ENCODE measurements around the gene TANC1. TPM values are rescaled to one million over a fixed set of nuclear protein-coding genes. Genes with fewer than 3 reads are reported as not detected.

The TANC1 gene
- polyA plus RNA-seq, 4 donors: 51.3 to 61.5 (median 55.7) TPM

DNA sequence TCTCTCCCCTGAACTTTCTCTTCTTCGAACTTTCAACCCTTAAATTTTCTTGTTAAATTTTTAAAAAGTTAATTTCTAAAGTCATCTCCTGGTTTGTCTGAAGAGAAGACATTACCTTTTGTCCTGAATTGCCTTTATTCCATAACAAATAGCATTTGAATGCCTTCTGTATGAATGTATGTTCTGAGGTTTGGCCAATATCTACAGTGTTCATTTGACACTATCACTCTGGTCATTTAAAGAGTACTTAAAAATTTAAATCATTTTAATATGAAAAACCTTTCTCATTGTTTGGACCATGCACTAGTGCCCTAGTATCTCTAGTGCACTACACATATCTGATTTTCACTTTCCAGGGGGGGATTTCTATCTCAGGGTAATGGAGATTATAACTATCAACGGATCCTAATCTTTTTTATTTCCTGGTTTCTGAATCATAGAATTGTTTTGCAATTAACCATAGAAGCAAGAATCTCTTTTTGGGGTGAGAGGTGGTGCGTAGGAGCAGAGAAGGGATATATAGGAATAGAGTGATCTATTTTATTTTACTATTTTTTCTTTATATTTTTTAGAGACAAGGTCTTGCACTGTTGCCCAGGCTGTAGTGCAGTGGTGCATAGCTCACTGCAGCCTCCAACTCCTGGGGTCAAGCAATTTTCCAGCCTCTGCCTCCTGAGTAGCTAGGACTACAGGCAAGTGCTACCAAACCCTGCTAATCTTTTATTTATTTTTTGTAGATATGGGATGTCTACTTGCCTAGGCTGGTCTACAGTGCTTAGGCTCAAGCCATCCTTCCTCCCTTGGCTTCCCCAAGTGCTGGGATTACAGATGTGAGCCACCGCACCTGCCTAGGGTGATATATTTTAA is 25.5 kb downstream of the TANC1 start:
- no peak for DNase-seq (ENCODE audit: low read depth in 4 of 4, low spot score in 2 of 4)

DNA sequence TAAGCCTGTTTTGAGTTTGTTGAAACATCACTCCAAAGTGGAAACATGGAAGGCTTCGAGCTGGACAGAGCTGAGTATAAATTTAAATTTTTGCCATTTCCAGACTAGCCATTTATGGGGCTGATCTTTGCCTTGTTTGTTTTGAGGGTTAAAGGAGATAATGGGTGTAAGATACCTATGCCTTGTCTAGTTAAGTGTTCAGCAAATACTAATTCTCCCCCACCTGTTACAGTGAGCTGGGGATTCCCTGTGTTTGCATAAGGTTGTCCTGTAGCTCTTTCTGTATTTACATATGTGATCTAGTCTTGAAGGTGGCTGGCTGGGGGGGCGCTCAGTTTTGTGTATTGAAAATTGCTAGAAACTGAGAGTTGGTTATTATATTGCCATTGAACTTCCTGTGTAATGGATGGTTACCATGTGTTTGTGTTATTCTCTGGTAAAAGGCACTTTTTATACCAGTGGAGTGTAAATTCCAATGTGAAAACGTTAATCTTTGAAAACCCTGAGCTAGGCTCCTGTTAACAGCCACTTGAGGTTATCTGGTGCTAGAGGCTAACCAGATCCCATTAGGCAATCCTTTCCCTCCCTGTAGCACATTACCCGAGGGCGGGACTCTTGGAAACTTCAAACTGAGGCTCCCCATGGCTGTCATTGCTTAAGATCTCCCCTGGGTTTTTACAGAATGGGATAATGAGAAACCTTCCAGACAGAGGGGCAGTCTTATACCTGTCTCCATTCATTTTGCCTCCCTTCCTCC is 26.7 kb downstream of the TANC1 start:
- no peak for DNase-seq (ENCODE audit: low read depth in 4 of 4, low spot score in 2 of 4)

DNA sequence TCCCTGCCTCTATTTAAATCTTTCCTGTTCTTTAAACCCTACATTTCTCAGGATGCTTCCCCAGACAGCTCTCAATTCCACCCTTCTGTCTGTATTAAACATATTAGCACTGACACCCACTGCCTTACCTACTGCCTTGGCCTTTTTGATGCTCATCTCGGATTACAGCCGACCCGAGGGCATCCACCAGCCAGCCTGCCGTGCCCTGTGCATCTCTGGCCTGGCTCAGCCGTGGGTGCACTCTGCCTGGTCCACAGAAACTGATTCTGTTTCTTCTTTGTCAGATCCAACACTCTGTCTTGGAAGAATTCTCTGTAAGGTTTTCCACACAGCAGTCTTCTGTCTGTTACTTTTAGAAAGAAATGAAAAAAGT is 27.2 kb downstream of the TANC1 start:
- DNase-seq (ENCODE audit: low read depth in 4 of 4, low spot score in 2 of 4): no peak

DNA sequence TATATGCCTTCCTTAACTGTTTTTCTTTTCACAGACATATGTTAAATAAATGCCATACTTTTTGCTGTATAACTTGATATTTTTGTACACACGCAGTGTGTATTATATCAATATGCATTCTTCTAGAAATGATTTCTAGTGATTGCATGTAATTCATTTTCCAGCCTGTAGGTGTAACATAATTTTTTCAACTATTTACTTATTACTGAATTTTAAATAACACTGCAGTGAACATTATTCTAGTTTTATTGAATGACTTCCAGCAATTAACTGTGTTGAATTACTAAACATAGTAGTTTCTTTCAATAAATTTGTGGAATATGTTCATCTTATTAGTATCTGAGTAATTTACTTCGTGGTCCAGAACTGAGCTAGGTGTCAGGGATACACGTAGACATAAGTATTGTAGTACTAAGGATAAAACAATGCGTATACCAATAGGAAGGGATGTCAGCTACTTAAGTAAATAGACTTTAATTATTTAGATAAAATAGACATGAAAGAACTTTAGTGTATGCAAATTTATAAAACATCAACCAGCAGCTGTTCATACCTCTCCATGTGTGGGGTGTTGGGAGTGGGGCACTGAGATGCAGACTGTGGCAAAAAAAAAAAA is 28.0 kb downstream of the TANC1 start:
- no peak for DNase-seq (ENCODE audit: low read depth in 4 of 4, low spot score in 2 of 4)

DNA sequence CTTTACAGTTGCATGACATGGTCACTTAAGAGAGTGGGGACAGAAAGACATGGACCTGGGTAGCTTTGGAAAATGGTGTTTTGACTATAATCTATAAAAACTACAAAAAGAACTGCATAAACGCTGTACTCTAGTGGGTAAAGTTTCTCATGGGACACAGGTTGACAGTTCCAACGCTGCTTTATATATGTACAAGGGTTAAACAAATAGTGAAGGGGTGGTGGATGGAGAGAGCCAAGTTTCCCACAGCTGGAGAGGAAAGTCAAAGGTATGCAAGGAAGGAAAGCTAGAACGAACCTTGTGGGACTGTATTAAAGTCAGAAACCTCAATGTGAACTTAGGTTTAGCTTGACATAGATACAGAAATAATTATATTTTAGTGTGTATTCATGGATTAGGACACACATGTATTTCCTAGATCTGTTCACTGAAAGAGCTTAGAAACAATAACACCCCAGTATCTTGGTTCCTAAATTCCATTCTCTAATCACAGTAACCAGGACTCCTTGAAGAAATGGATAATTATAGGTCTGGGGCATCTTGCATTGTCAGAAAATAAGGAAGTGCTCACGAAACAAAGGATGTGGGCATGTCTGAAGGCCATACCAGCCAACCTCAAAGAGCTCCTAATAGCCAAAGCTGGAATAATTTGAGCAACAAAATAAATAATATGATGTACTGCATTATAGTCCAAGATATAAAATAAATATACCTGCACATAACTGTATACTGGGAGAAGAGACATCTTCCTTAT is 28.8 kb downstream of the TANC1 start:
- DNase-seq (ENCODE audit: low read depth in 4 of 4, low spot score in 2 of 4): no peak

DNA sequence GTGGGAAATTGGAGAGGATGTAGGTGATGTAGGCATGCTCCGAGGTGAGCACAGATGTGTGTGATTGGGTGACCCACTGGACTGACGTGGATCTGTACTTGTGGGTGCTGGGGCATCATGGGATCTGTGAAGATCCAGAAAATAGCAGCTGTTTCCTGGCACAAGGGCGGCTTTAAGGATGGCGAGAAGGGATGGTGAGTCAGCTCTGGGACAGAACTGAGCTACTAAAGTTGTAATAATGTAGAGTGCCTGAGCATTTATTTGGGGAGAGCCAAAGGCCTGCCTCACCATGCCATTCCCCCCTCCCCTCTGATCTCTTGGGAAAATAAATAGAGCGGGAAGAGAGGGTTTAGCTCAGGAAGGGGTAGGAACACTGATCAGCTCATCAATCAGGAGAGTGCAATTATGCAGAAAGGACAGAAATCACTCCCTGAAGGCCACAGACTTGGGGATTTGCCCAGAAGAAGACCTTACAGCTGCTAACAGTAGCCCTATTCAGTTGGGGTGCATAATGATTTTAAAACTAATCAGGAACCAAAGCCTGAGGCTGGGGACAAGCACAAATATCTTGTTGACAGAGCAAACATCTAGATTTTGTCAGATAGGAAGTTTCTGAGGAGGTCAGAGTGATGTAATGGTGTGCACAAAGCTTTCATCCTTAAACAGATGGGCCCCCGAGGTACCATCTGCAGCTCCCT is 30.3 kb downstream of the TANC1 start:
- DNase-seq (ENCODE audit: low read depth in 4 of 4, low spot score in 2 of 4): no peak

DNA sequence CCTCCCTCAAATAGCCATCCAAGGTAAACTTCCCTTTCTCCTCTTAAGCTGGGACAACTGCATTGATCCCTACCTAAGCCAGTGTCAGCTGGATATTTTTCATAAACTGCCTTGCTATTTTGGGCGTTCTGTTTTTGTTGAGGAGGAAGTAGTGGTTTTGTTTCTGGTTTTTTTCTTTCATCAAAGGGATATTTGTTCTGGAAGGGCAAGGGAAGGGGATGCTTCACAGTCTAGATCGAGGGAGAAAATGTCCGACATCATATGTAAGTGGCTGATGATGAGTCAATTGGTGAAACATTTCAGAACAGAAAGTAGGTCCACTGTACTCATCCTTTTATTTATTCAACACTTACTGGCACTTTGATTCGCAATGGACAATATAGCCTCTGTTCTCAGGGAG is 31.0 kb downstream of the TANC1 start:
- DNase-seq (ENCODE audit: low read depth in 4 of 4, low spot score in 2 of 4): no peak

DNA sequence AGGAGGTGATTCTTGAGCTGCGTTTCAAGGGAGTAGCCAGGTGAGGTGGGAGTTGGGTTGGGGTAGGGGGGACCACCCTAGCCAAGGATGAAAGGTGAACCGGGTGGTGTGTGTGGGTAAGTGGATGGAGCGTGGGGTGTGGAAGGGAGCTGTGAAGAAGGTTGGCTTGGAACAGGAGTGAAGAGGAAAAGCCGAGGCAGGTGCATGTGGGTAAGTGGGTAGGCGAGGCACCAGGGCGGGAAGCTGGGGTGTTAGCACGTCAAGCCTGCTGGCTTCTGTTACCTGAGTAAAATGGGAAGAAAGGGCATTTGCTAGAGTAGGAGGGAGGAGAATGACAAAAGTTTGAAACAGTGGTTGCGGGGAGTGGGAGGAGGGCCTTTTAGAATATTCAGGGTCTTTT is 31.6 kb downstream of the TANC1 start:
- DNase-seq (ENCODE audit: low read depth in 4 of 4, low spot score in 2 of 4): no peak

DNA sequence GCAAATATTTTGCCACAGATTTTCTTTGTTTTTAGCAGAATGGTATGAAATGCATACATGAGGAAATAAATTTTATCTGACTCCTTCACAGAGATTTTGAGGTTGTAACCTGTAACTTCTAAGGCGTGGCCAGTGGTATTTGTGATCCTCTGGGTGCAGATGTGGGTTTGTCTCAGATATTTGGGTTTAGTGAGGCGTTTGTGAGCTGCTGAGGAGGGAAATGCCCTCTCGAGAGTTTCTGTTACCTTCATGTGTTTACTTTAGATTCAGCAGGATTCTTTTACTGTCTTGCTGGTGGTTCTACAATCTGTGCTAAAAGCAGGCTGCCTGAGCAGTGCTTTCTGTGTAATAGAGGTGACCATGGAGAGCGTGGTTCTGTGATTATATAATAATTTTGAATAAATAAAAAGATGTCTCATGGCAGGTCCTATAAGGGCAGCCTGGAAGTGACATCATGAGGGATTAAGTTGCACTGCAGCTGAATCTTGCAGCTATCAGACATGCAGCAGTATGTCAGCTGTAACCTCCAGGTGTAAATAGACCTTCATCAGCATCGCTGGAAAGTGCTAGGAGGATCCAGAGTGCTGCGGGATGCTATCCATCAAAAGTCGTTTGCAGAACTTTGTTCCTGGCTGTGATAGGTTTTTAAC is 34.1 kb downstream of the TANC1 start:
- DNase-seq (ENCODE audit: low read depth in 4 of 4, low spot score in 2 of 4): no peak

DNA sequence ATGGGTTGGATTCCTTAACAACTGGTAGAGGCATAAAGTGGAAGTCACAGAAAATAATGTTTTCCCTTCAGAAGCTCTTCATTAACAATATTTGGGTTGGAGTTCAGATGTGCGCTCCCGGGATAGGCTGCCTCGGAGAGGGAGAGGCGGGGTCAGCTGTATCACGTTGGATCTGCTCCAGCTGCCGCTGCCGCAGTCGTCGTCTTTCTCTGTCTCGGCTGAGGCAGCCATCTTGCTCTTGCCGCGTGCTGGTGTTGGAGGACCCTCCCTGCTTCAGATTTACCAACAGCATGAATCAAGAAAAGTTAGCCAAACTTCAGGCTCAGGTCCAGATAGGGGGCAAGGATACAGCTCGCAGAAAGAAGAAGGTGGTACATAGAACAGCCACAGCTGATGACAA is 35.1 kb downstream of the TANC1 start:
- DNase-seq (ENCODE audit: low read depth in 4 of 4, low spot score in 2 of 4): no peak

DNA sequence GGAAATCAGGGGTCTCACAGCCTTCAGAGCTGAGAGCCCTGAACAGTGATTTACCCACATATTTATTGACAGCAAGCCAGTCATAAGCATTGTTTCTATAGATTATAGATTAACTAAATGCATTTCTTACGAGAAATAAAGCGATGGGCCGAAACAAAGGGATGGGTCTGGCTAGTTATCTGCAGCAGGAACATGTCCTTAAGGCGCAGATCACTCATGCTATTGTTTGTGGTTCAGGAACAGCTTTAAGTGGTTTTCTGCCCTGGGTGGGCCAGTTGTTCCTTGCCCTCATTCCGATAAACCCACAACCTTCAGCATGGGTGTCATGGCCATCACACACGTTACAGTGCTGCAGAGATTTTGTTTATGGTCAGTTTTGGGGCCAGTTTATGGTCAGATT is 36.4 kb downstream of the TANC1 start:
- DNase-seq (ENCODE audit: low read depth in 4 of 4, low spot score in 2 of 4): no peak

DNA sequence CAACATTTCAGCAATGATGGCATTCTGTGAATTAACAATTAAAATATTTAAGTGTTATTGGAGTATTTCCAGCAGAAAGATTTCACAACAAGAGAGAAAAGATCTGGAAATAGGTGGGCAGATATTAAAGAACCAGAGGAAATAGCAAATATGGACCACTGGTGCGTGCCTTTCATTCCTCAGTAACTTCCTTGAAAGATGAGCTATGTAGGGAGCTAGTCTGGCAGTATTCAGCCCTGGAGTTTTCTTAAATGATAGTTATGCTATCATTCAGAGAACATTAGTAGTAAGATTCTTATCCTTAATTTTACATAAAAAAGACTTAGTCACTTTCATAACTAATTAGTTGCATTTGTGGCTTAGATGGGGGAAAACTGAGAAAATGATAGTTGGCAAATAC is 41.5 kb downstream of the TANC1 start:
- DNase-seq (ENCODE audit: low read depth in 4 of 4, low spot score in 2 of 4): no peak

DNA sequence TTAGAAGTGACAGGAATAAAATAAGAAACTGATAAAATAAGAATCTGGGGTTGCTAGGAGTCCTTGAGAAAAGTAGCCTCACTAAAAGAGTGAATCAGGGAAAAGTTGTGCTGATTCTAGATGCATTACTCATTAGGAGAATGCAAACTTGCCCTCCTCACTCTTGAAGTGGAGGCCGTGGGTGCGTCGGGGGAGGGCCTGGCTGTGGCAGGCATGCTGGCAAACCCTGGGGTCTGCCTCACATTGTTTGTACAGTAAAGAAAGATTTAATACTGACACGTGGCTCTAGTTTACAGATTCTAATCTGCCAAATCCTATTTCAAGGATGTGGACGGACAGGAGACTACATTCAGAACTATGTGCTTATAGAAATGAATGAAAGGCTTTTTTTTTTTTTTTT is 41.9 kb downstream of the TANC1 start:
- no peak for DNase-seq (ENCODE audit: low read depth in 4 of 4, low spot score in 2 of 4)

DNA sequence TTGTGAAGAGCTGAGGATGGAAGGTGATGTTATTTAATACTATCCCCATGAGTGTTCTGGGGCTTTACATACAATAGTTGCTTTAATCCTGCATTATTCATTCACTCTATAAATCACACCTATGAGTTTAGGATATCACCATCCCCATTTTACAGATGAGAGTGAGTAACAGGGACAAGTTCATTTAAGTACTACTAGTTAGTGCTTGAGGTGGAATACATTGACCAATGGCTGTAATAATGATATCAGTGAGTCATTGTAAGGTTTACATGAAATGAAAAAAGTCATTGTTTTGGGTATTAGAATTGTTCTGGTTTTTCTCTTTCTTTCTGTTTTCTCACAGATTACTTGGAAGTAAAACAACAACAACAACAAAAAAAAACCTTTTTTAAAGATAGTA is 42.5 kb downstream of the TANC1 start:
- DNase-seq (ENCODE audit: low read depth in 4 of 4, low spot score in 2 of 4): no peak

DNA sequence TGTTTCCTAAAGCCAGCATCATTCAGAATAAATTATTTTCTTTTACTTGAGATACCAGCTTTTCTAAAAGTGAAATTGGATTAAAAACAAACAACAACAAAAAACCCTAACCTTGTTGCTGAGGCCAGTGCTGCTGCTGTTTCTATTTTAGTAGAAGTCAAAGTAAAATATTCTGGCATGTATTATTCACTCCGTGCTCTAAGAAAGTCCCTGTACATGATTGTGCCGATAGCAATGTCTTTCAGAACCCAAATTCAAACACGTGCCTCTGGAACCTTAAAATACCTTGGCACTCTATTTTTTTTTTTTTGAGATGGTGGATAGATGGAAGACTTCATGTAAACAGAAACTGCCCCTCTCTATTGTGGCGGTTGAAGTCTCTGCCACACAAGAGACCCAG is 43.7 kb downstream of the TANC1 start:
- DNase-seq (ENCODE audit: low read depth in 4 of 4, low spot score in 2 of 4): no peak

DNA sequence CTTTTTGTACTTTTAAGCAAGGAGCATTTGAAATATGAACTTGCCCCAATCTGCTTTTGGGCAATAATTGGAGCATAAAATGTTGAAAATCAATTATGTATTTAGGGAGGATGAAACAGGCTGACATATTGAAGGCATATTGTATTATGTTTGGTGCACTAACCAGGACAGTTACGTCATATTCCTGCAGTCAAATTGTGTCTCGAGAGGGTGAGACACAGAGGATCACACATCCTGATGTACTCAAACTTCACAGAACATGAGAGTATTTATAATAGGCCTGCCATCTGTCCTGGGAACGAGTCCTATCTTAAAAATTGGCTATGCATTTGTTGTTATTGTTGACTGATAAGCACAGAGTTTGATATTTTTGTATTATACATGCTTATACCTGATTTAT is 44.7 kb downstream of the TANC1 start:
- DNase-seq (ENCODE audit: low read depth in 4 of 4, low spot score in 2 of 4): no peak

DNA sequence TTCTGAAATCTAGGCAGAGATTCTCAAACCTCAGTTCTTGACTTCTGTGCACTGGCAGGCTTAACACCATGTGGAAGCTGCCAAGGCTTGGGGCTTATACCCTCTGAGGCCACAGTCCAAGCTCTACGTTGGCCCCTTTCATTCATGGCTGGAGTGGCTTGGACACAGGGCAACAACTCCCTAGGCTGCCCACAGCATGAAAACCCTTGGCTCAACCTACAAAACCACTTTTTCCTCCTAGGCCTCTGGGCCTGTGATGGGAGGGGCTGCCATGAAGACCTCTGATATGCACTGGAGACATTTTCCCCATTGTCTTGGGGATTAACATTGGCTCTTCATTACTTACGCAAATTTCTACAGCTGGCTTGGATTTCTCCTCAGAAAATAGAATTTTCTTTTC is 46.7 kb downstream of the TANC1 start:
- no peak for DNase-seq (ENCODE audit: low read depth in 4 of 4, low spot score in 2 of 4)

DNA sequence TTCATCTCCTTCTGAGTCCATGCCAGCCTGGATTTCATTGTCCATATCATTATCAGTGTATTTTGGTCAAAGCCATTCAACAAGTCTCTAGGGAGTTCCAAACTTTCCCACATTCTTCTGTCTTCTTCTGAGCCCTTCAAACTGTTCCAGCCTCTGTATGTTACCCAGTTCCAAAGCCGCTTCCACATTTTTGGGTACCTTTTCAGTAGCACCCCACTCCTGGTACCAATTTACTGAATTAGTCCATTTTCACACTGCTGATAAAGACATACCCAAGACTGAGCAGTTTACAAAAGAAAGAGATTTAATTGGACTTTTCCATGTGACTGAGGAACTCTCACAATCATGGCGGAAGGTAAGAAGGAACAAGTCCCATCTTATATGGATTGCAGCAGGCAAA is 47.4 kb downstream of the TANC1 start:
- DNase-seq (ENCODE audit: low read depth in 4 of 4, low spot score in 2 of 4): no peak

DNA sequence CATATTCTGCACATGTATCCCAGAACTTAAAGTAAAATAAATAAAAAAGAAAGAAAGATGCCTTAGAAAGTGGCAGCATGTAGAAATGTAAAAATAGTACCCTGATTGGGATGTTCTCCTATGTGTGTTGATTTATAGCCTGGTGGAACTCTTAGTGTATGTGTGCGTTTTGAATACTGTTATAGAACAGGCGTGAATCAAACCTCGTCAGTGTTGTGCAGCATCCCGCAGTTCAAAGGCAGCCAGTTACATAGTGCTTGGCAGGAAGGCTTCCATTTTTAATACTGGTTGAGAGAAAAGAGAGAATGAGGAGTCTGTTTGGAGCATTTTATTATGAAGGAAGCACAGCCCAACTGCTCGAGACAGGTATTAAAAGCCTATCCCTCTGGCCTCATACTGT is 49.4 kb downstream of the TANC1 start:
- no peak for DNase-seq (ENCODE audit: low read depth in 4 of 4, low spot score in 2 of 4)

DNA sequence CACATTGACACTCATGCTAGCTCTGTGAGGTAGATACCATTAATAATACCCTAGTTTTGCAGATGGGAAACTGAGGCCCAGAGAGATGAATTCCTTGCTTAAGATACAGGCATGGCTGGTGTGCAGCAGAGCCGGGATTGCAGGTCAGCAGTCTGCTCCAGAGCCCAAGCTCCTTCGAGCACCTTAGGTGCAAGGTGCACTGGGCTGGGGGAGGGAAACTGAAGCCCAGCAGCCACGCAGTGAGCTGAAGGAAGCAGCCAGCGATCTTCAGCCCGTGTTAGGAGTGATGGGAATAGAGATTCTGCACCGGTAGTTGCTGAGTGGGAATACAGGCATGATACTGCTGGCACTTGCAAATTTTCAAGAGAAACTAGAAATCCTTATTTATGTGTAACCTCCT is 50.6 kb downstream of the TANC1 start:
- no peak for DNase-seq (ENCODE audit: low read depth in 4 of 4, low spot score in 2 of 4)

Data from left renal cortex interstitium (tissue), 4 donors.